GM23338 (cell line): ENCODE measurements around the gene CMC1.
"Not testable (repeated sequence)": the region's sequence is repeated elsewhere in the genome, so short reads cannot be mapped to it uniquely, and the experiment has no call there.

Source experiments
- CREB1 ChIP-seq: fragments of 250-450 bp; sonication (Bioruptor Pico); IDR thresholded peaks from 2 replicates; pipeline ENCODE4 v1.5.0; 2020; ENCODE audit warnings: low read depth, mild to moderate bottlenecking, moderate library complexity
- EZH2 ChIP-seq: fragments of 200-600 bp; sonication (generic); IDR thresholded peaks from one replicate; pipeline ENCODE4 v1.8.0; 2017; ENCODE audit warnings: antibody characterized with exemption, mild to moderate bottlenecking, low read depth; ENCODE audit not compliant: unreplicated experiment
- EZH2phosphoT487 ChIP-seq: fragments of 200-600 bp; sonication (generic); IDR thresholded peaks from one replicate; pipeline ENCODE4 v1.8.1; 2018; ENCODE audit warnings: antibody characterized with exemption; ENCODE audit not compliant: unreplicated experiment
- JUNB ChIP-seq: IDR thresholded peaks from one replicate; pipeline ENCODE4 v1.6.1; 2016; ENCODE audit warnings: antibody characterized with exemption; ENCODE audit not compliant: unreplicated experiment
- NANOG ChIP-seq: IDR thresholded peaks from 2 replicates; pipeline ENCODE4 v1.6.1; 2016; ENCODE audit warnings: antibody characterized with exemption, borderline replicate concordance
- POLR2AphosphoS5 ChIP-seq: IDR thresholded peaks from 2 replicates; pipeline ENCODE4 v1.6.1; 2016; ENCODE audit warnings: antibody characterized with exemption, low read depth
- STAT1 ChIP-seq: IDR thresholded peaks from one replicate; pipeline ENCODE4 v1.6.1; 2016; ENCODE audit warnings: antibody characterized with exemption; ENCODE audit not compliant: unreplicated experiment
- ZNF114 ChIP-seq: fragments of 250-450 bp; sonication (Bioruptor Pico); IDR thresholded peaks from 2 replicates; pipeline ENCODE4 v1.5.0; 2020; ENCODE audit warnings: mild to moderate bottlenecking, moderate library complexity
- ZNF331 ChIP-seq: fragments of 250-450 bp; sonication (Bioruptor Pico); IDR thresholded peaks from 2 replicates; pipeline ENCODE4 v1.5.0; 2020; ENCODE audit warnings: low read depth, mild to moderate bottlenecking, moderate library complexity
- TF ChIP-seq, protein P1 (sequence below), 2 experiments: fragments of 200-600 bp in 1 of 2; sonication (generic) in 1 of 2; conservative IDR thresholded peaks; 2 replicates each; pipeline versions ENCODE4 v1.5.1 to v1.6.1; 2016 to 2017; ENCODE audit warnings: antibody characterized with exemption in 2 of 2, low read depth in 2 of 2, mild to moderate bottlenecking in 2 of 2, moderate library complexity in 1 of 2
- TF ChIP-seq, protein P2 (sequence below): IDR thresholded peaks from one replicate; pipeline ENCODE4 v1.6.1; 2018; ENCODE audit warnings: antibody characterized with exemption; ENCODE audit not compliant: unreplicated experiment
- TF ChIP-seq, protein P3 (sequence below): IDR thresholded peaks from 2 replicates; pipeline ENCODE4 v1.6.1; 2016; ENCODE audit warnings: antibody characterized with exemption
- TF ChIP-seq, protein P4 (sequence below): fragments of 250-450 bp; sonication (Bioruptor Pico); IDR thresholded peaks from 2 replicates; pipeline ENCODE4 v1.5.0; 2020; ENCODE audit warnings: mild to moderate bottlenecking, moderate library complexity

DNA sequence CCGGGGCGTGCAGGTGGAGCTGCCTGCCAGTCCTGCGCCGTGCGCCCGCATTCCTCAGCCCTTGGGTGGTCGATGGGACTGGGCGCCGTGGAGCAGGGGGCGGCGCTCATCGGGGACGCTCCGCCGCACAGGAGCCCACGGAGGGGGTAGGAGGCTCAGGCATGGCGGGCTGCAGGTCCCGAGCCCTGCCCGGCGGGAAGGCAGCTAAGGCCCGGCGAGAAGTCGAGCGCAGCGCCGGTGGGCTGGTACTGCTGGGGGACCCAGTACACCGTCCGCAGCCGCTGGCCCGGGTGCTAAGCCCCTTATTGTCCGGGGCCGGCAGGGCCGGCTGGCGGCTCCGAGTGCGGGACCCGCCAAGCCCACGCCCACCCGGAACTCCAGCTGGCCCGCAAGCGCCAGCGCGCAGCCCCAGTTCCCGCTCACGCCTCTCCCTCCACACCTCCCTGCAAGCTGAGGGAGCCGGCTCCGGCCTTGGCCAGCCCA, 41.0 kb upstream of the CMC1 start:
- TF ChIP-seq, protein P1, sequence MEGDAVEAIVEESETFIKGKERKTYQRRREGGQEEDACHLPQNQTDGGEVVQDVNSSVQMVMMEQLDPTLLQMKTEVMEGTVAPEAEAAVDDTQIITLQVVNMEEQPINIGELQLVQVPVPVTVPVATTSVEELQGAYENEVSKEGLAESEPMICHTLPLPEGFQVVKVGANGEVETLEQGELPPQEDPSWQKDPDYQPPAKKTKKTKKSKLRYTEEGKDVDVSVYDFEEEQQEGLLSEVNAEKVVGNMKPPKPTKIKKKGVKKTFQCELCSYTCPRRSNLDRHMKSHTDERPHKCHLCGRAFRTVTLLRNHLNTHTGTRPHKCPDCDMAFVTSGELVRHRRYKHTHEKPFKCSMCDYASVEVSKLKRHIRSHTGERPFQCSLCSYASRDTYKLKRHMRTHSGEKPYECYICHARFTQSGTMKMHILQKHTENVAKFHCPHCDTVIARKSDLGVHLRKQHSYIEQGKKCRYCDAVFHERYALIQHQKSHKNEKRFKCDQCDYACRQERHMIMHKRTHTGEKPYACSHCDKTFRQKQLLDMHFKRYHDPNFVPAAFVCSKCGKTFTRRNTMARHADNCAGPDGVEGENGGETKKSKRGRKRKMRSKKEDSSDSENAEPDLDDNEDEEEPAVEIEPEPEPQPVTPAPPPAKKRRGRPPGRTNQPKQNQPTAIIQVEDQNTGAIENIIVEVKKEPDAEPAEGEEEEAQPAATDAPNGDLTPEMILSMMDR (conservative IDR thresholded peaks at IDR 0.05; ENCODE audit: low read depth in 2 of 2), result not testable (repeated sequence)
- TF ChIP-seq, protein P2, sequence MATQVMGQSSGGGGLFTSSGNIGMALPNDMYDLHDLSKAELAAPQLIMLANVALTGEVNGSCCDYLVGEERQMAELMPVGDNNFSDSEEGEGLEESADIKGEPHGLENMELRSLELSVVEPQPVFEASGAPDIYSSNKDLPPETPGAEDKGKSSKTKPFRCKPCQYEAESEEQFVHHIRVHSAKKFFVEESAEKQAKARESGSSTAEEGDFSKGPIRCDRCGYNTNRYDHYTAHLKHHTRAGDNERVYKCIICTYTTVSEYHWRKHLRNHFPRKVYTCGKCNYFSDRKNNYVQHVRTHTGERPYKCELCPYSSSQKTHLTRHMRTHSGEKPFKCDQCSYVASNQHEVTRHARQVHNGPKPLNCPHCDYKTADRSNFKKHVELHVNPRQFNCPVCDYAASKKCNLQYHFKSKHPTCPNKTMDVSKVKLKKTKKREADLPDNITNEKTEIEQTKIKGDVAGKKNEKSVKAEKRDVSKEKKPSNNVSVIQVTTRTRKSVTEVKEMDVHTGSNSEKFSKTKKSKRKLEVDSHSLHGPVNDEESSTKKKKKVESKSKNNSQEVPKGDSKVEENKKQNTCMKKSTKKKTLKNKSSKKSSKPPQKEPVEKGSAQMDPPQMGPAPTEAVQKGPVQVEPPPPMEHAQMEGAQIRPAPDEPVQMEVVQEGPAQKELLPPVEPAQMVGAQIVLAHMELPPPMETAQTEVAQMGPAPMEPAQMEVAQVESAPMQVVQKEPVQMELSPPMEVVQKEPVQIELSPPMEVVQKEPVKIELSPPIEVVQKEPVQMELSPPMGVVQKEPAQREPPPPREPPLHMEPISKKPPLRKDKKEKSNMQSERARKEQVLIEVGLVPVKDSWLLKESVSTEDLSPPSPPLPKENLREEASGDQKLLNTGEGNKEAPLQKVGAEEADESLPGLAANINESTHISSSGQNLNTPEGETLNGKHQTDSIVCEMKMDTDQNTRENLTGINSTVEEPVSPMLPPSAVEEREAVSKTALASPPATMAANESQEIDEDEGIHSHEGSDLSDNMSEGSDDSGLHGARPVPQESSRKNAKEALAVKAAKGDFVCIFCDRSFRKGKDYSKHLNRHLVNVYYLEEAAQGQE, result not testable (repeated sequence)
- not testable (repeated sequence) for TF ChIP-seq CREB1 (CRISPR knock-in tag); EZH2phosphoT487; EZH2; POLR2AphosphoS5; JUNB; NANOG; STAT1; ZNF331 (CRISPR knock-in tag); ZNF114 (CRISPR knock-in tag)
- TF ChIP-seq, protein P3, sequence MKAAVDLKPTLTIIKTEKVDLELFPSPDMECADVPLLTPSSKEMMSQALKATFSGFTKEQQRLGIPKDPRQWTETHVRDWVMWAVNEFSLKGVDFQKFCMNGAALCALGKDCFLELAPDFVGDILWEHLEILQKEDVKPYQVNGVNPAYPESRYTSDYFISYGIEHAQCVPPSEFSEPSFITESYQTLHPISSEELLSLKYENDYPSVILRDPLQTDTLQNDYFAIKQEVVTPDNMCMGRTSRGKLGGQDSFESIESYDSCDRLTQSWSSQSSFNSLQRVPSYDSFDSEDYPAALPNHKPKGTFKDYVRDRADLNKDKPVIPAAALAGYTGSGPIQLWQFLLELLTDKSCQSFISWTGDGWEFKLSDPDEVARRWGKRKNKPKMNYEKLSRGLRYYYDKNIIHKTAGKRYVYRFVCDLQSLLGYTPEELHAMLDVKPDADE, result not testable (repeated sequence)
- TF ChIP-seq, protein P4, sequence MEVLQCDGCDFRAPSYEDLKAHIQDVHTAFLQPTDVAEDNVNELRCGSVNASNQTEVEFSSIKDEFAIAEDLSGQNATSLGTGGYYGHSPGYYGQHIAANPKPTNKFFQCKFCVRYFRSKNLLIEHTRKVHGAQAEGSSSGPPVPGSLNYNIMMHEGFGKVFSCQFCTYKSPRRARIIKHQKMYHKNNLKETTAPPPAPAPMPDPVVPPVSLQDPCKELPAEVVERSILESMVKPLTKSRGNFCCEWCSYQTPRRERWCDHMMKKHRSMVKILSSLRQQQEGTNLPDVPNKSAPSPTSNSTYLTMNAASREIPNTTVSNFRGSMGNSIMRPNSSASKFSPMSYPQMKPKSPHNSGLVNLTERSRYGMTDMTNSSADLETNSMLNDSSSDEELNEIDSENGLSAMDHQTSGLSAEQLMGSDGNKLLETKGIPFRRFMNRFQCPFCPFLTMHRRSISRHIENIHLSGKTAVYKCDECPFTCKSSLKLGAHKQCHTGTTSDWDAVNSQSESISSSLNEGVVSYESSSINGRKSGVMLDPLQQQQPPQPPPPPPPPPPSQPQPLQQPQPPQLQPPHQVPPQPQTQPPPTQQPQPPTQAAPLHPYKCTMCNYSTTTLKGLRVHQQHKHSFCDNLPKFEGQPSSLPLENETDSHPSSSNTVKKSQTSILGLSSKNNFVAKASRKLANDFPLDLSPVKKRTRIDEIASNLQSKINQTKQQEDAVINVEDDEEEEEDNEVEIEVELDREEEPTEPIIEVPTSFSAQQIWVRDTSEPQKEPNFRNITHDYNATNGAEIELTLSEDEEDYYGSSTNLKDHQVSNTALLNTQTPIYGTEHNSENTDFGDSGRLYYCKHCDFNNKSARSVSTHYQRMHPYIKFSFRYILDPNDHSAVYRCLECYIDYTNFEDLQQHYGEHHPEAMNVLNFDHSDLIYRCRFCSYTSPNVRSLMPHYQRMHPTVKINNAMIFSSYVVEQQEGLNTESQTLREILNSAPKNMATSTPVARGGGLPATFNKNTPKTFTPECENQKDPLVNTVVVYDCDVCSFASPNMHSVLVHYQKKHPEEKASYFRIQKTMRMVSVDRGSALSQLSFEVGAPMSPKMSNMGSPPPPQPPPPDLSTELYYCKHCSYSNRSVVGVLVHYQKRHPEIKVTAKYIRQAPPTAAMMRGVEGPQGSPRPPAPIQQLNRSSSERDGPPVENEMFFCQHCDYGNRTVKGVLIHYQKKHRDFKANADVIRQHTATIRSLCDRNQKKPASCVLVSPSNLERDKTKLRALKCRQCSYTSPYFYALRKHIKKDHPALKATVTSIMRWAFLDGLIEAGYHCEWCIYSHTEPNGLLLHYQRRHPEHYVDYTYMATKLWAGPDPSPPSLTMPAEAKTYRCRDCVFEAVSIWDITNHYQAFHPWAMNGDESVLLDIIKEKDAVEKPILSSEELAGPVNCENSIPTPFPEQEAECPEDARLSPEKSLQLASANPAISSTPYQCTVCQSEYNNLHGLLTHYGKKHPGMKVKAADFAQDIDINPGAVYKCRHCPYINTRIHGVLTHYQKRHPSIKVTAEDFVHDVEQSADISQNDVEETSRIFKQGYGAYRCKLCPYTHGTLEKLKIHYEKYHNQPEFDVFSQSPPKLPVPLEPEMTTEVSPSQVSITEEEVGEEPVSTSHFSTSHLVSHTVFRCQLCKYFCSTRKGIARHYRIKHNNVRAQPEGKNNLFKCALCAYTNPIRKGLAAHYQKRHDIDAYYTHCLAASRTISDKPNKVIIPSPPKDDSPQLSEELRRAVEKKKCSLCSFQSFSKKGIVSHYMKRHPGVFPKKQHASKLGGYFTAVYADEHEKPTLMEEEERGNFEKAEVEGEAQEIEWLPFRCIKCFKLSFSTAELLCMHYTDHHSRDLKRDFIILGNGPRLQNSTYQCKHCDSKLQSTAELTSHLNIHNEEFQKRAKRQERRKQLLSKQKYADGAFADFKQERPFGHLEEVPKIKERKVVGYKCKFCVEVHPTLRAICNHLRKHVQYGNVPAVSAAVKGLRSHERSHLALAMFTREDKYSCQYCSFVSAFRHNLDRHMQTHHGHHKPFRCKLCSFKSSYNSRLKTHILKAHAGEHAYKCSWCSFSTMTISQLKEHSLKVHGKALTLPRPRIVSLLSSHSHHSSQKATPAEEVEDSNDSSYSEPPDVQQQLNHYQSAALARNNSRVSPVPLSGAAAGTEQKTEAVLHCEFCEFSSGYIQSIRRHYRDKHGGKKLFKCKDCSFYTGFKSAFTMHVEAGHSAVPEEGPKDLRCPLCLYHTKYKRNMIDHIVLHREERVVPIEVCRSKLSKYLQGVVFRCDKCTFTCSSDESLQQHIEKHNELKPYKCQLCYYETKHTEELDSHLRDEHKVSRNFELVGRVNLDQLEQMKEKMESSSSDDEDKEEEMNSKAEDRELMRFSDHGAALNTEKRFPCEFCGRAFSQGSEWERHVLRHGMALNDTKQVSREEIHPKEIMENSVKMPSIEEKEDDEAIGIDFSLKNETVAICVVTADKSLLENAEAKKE (CRISPR knock-in tag), result not testable (repeated sequence)
